OCI-M1 (cell line): ENCODE data around the gene PRKRIP1.
"Not testable (repeated sequence)": the region's sequence is repeated elsewhere in the genome, so short reads cannot be mapped to it uniquely, and the experiment has no call there.

Experiments
- DNase-seq: peaks from one replicate; lab custom pipeline; 2025; lab: John Stamatoyannopoulos, UW

The PRKRIP1 gene, protein sequence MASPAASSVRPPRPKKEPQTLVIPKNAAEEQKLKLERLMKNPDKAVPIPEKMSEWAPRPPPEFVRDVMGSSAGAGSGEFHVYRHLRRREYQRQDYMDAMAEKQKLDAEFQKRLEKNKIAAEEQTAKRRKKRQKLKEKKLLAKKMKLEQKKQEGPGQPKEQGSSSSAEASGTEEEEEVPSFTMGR

GRCh38 chr7:102395873-102396709 lies at the start of gene PRKRIP1:
PRKRIP1 (plus strand) TSS chr7:102396363; CDS start chr7:102396412, 49 bp downstream.
- peak; percentile 85 for DNase-seq

- DNase-seq = not testable (repeated sequence)
Observed at GRCh38 chr7:102346983-102347382, 49.2 kb upstream of the PRKRIP1 start.

GRCh38 chr7:102356344-102356743 lies 39.8 kb upstream of the PRKRIP1 start, which contains the start of gene SPDYE6:
SPDYE6 (minus strand) TSS chr7:102356444; CDS start chr7:102356023, 421 bp downstream.
- DNase-seq = not testable (repeated sequence)

- DNase-seq = peak; percentile 97
Observed at GRCh38 chr7:102363549-102364393, 32.4 kb upstream of the PRKRIP1 start.

DNA sequence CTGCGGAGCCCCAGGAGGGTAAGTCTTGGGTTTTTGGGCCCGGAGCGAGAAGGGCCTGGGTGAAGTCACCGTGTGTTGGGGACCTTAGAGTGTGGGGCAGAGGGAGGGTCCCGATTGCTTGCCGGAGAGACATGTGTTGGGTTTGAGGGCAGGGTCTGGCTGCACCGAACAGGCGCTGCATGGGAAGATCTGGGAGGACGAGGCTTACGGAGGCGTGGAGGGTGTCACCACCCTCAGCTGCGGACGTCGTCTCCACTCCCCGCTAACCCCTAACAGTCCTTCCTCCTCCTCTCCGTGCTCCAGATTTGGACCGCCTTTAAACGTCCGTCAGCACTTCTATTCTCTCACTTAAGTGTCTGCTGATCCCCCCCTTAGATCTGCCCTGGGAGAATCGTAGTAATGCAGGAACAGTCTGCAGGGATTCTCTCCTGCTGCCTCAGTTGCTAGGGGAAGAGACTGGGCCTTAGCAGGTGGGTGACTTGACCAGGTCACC lies 31.7 kb upstream of the PRKRIP1 start:
- DNase-seq = not testable (repeated sequence)

DNA sequence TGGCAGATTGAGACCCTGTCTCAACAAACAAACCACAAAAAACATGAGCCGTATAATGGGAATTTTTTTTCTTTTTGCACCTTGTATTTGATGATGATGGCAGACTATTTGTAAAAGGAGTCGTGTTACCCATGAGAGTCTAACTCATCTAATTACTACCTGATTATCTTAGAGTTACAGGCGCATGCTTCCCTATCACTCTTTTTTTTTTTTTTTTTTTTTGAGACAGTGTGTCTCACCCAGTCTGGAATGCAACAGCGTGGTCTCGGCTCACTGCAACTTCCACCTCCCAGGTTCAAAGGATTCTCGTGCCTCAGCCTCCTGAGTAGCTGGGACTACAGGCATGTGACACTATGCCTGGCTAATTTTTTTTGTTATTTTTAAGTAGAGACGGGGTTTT lies 30.8 kb upstream of the PRKRIP1 start:
- not testable (repeated sequence) for DNase-seq

DNA sequence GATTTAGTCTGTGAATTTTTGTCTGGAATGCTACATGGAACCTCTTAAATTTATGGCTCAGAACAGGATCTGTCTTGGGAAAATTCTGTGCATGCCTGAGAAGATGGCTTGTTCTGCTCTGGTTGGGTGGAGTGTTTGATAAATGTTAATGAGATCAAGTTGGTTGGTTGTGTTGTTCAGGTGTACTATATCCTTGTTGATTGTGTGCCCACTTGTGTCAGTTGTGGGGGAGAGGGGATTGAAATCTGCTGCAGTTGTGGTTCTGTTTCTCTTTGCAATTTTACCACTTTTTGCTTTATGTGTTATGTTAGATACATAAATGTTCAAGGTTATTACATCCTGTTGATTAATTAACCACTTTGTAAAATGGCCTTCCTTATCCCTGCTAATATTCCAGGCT lies 26.1 kb upstream of the PRKRIP1 start:
- DNase-seq = not testable (repeated sequence)

DNA sequence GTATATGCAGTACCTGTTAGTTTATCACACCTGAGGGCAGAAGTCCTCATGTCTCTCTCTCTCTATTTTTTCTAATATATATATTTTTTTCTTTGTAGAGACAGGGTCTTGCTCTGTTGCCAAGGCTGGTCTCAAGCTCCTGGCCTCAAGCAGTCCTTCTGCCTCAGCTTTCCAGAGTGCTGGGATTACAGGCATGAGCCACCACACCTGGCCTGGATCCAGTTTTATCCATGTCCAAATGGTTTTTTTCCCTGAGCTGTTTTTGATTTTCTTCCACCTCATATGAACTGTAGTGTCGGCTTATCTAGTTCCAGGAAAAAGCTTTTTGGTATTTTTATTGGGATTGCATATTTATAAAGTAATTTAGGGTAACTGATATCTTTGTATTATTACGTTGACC lies 23.4 kb upstream of the PRKRIP1 start:
- DNase-seq = not testable (repeated sequence)

DNA sequence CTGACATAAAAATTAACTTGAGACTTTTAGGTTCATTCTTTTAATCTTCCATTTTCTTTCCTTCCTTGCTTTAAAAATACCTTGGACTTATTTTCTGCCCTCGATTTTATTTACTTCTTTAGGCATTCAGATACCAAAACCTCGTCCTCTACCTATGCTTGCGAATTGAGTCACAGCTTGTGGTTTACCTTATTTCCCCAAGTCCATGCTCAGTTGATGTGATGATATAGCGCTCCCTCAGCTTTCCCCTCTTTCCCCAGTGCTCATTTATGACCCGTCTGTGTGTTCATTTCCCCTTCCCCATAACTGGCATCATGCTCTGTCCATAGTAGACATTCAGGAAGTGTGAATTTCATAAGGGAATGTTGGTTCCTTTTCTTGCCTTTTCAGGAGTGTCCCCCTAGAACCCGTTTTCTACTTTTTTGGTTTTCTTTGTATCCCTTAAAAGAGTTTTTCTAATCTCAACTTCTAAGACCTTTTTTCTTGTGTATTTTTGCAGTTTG lies 19.1 kb upstream of the PRKRIP1 start:
- no peak for DNase-seq

- not testable (repeated sequence) for DNase-seq
Observed at GRCh38 chr7:102380837-102381236, 15.3 kb upstream of the PRKRIP1 start.

GRCh38 chr7:102381696-102382425 lies 14.3 kb upstream of the PRKRIP1 start:
- not testable (repeated sequence) for DNase-seq

DNA sequence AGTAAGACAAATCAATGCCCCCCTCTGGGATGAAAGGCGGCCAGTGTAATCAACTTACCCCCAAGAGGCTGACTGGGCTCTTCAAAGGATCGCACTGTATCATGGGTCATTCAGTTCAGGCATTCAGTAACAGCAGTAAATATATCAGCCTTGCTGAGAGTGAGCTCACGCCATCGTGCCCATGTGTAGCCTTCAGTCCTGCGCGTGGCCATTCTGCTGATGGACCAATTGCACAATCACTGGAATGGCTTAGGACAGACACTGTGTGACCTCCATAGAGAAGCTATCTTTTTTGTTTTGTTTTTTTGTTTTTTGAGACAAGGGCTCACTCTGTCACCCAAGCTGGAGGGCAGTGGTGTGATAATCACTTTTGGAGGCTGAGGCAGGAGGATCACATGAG lies 9.1 kb upstream of the PRKRIP1 start:
- DNase-seq = no peak

DNA sequence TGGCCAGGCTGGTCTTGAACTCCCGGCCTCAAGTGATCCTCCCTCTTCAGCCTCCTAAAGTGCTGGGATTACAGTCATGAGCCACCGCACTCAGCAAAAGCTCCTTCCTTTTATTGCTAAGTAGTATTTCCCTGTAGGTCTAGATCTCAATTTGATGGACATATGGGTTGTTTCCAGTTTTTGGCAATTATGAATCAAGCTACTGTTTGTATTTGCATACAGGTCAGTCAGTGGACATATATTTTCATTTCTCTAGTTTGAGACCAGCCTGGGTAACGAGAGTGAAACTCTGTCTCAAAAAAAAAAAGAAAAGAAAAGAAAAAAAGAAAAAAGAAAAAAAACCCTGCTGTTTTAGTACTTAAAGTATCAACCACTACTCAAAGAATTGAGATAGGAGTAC lies 6.4 kb upstream of the PRKRIP1 start:
- no peak for DNase-seq

DNA sequence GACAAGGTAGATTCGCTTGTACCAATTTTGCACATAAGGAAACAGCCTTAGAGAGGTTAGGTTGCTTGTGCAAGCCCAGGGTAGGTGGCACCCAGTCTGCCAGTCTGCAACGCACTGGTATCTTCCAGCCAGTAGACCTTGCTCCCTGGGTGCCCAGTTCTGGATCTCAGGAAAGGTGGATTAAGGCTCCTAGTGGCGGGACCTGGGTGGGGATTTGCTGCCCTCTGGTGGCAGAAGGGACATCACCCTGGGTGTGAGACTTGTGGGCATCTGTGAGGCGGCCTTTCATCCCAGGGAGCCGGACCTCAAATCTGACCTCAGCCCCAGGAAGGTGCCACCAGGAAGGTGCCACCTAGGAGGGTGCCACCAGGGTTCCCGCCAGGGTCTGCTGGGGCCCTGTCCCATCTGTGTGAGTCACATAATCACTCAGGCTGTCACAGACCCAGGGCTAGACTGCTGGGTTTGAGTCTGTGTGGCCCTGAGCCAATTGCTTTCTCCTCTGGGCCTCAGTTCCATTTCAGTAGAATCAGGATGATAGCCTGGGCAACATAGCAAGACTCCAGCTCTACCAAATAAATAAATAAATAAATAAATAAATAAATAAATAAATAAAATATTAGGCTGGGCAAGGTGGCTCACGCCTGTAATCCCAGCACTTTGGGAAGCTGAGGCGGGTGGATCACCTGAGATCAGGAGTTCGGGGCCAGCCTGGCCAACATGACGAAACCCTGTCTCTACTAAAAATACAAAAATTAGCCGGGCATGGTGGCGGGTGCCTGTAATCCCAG lies 5.3 kb upstream of the PRKRIP1 start:
- DNase-seq = peak; percentile 62

DNA sequence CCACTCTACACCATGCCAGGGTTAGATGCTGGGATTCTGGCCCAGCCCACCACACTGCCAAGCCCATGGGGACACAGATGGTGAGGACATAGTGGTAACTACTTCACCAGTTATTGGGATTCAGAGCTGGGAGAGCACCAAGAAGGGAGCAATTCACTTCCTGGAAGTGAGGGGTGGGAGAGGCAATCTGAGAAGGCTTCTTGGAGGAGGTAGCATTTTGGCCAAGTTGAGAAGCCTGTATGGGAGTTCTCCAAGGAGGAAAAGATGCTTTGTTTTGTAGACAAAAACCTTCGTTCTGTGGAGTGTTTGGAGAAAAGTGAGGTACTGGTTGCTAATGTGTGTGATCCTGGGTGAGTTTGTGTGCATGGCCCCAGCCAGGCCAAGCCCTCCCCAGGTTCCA lies 3.8 kb upstream of the PRKRIP1 start:
- no peak for DNase-seq

DNA sequence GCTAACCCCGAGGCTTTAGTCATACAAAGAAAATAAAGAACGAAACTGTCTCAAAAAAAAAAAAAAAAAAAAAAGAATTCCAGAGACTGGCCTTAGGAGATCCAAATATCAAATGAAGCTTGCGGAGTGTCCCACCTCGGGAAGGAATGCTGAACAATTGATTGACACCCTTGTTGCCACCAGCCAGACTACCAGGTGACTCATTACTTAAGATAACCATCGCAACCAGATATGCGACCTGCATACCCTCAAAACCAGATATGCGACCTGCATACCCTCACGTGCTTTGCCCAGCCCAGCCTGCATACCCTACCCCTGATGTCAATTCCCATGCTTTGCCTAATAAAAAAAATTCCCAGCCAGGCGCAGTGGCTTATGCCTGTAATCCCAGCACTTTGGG lies 2.7 kb upstream of the PRKRIP1 start:
- no peak for DNase-seq

- DNase-seq = no peak
Observed at GRCh38 chr7:102395592-102395872, 631 bp upstream of the PRKRIP1 start.

GRCh38 chr7:102396710-102397019 lies 502 bp downstream of the PRKRIP1 start:
- DNase-seq = peak; percentile 25

DNA sequence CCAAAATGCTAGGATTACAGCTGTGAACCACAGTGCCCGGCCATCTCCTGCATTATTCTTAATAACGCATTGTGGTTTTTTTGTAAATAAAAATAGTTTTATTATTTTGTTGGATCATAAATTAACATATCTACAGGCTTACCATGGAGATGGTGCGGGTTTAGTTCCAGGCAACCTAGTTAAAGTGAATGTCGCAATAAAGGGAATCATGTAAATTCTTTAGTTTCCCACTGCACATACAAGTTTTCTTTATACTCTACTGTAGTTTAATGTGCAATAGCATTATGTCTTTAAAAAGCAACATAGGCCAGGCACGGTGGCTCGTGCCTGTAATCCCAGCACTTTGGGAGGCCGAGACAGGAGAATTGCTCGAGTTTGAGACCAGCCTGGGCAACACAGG lies 2.4 kb downstream of the PRKRIP1 start:
- DNase-seq = no peak

DNA sequence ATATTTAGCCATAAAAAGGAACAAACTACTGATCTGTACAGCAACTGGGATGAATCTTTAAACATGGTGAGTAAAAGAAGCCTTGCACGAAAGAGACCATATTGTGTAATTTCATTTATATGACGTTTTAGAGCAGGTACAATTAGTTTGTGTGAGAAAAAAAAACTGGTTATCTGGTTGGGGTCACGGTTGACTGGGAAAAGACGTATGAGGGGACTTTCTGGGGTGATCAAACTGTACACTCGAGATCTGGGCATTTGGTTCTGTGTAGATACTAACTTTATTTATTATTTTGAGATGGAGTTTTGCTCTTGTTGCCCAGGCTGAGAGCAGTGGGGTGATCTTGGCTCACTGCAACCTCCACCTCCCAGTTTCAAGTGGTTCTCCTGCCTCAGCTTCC lies 4.2 kb downstream of the PRKRIP1 start:
- no peak for DNase-seq

DNA sequence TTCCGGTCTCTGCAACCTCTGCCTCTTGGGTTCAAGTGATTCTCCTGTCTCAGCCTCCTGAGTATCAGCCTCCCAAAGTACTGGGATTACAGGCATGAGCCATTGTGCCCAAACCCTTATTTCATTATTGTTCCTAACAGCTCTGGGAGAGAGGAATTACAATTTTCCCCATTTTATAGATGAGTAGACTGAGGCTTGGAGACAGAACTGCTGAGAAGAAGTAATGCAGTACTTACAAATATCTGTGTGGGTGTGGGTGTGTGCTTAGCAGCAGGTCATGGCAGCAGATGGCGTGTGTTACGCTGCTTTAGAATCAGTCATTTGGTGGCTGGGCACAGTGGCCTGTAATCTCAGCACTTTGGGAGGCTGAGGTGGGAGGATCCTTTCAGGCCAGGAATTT lies 7.4 kb downstream of the PRKRIP1 start:
- DNase-seq = no peak
